GM23338 (cell line): ENCODE data around the gene MYOM1. TPM values are rescaled to one million over a fixed set of nuclear protein-coding genes. Genes with fewer than 3 reads are reported as not detected.
A peak's percentile ranks its signal among the peaks of the same experiment; 100 is the strongest.

Experiments used
- ATAC-seq: fragments of 200-7000 bp; cut with Tn5 transposase; 3 replicates; pipeline ENCODE4 v1.9.1; 2020
- DNase-seq: peaks from one replicate; pipeline ENCODE4 v3.0.0-alpha.2; 2015; ENCODE audit warnings: low spot score
- H2AFZ ChIP-seq: fragments of 200-600 bp; sonication (generic); 2 replicates; pipeline ENCODE4 v1.8.0; 2016; ENCODE audit warnings: antibody characterized with exemption, mild to moderate bottlenecking, moderate library complexity
- H3F3A ChIP-seq: fragments of 200-600 bp; sonication (generic); replicated peaks from 2 replicates; pipeline ENCODE4 v1.8.0; 2017; ENCODE audit warnings: antibody characterized with exemption, mixed run types, low read depth
- H3K27ac ChIP-seq: fragments of 200-600 bp; sonication (generic); 2 replicates; pipeline ENCODE4 v1.6.1; 2016; ENCODE audit warnings: low read depth
- H3K27me3 ChIP-seq: fragments of 200-600 bp; sonication (generic); 2 replicates; pipeline ENCODE4 v1.8.0; 2016; ENCODE audit warnings: mild to moderate bottlenecking, mixed run types, moderate library complexity; ENCODE audit not compliant: insufficient read depth
- H3K36me3 ChIP-seq: fragments of 200-600 bp; sonication (generic); 2 replicates; pipeline ENCODE4 v1.8.0; 2016; ENCODE audit warnings: mild to moderate bottlenecking; ENCODE audit not compliant: insufficient read depth
- H3K4me1 ChIP-seq: fragments of 200-600 bp; sonication (generic); 2 replicates; pipeline ENCODE4 v1.8.0; 2016; ENCODE audit warnings: mild to moderate bottlenecking, moderate library complexity; ENCODE audit not compliant: insufficient read depth
- H3K4me2 ChIP-seq: fragments of 200-600 bp; sonication (generic); 2 replicates; pipeline ENCODE4 v1.7.1; 2017; ENCODE audit warnings: mixed run types
- H3K4me3 ChIP-seq: fragments of 200-600 bp; sonication (generic); 2 replicates; pipeline ENCODE4 v1.6.1; 2016; ENCODE audit warnings: mixed run types
- H3K79me2 ChIP-seq: fragments of 200-600 bp; sonication (generic); replicated peaks from 2 replicates; pipeline ENCODE4 v1.8.0; 2017; ENCODE audit warnings: mild to moderate bottlenecking; ENCODE audit not compliant: insufficient read depth
- H3K9me2 ChIP-seq: fragments of 200-600 bp; sonication (generic); 2 replicates; pipeline ENCODE4 v1.8.0; 2017; ENCODE audit not compliant: insufficient read depth
- H4K20me1 ChIP-seq: fragments of 200-600 bp; sonication (generic); replicated peaks from 2 replicates; pipeline ENCODE4 v1.8.0; 2017; ENCODE audit warnings: mild to moderate bottlenecking; ENCODE audit not compliant: insufficient read depth
- H3K27ac Mint-ChIP-seq: 2 replicates; pipeline ENCODE4 v1.8.0; 2020; ENCODE audit warnings: inconsistent platforms, mild to moderate bottlenecking, moderate library complexity, mixed read lengths
- H3K27me3 Mint-ChIP-seq: 3 replicates; pipeline ENCODE4 v1.8.0; 2022; ENCODE audit warnings: low read depth, mild to moderate bottlenecking, moderate library complexity, mixed read lengths, inconsistent platforms; ENCODE audit not compliant: insufficient read depth, poor library complexity
- H3K36me3 Mint-ChIP-seq: 3 replicates; pipeline ENCODE4 v1.8.0; 2021; ENCODE audit warnings: low read depth, mild to moderate bottlenecking, inconsistent platforms, moderate library complexity, mixed read lengths
- H3K4me1 Mint-ChIP-seq: 3 replicates; pipeline ENCODE4 v1.8.0; 2020; ENCODE audit warnings: mild to moderate bottlenecking, inconsistent platforms, mixed read lengths
- H3K4me3 Mint-ChIP-seq: 3 replicates; pipeline ENCODE4 v1.8.0; 2021; ENCODE audit warnings: moderate library complexity, mild to moderate bottlenecking, inconsistent platforms, mixed read lengths
- H3K9me3 Mint-ChIP-seq: 3 replicates; pipeline ENCODE4 v1.8.0; 2020; ENCODE audit warnings: moderate library complexity, mild to moderate bottlenecking, inconsistent platforms, mixed read lengths
- CREB1 ChIP-seq: fragments of 250-450 bp; sonication (Bioruptor Pico); IDR thresholded peaks from 2 replicates; pipeline ENCODE4 v1.5.0; 2020; ENCODE audit warnings: low read depth, mild to moderate bottlenecking, moderate library complexity
- EZH2 ChIP-seq: fragments of 200-600 bp; sonication (generic); IDR thresholded peaks from one replicate; pipeline ENCODE4 v1.8.0; 2017; ENCODE audit warnings: antibody characterized with exemption, mild to moderate bottlenecking, low read depth; ENCODE audit not compliant: unreplicated experiment
- EZH2phosphoT487 ChIP-seq: fragments of 200-600 bp; sonication (generic); IDR thresholded peaks from one replicate; pipeline ENCODE4 v1.8.1; 2018; ENCODE audit warnings: antibody characterized with exemption; ENCODE audit not compliant: unreplicated experiment
- JUNB ChIP-seq: IDR thresholded peaks from one replicate; pipeline ENCODE4 v1.6.1; 2016; ENCODE audit warnings: antibody characterized with exemption; ENCODE audit not compliant: unreplicated experiment
- NANOG ChIP-seq: IDR thresholded peaks from 2 replicates; pipeline ENCODE4 v1.6.1; 2016; ENCODE audit warnings: antibody characterized with exemption, borderline replicate concordance
- POLR2AphosphoS5 ChIP-seq: IDR thresholded peaks from 2 replicates; pipeline ENCODE4 v1.6.1; 2016; ENCODE audit warnings: antibody characterized with exemption, low read depth
- STAT1 ChIP-seq: IDR thresholded peaks from one replicate; pipeline ENCODE4 v1.6.1; 2016; ENCODE audit warnings: antibody characterized with exemption; ENCODE audit not compliant: unreplicated experiment
- ZNF114 ChIP-seq: fragments of 250-450 bp; sonication (Bioruptor Pico); IDR thresholded peaks from 2 replicates; pipeline ENCODE4 v1.5.0; 2020; ENCODE audit warnings: mild to moderate bottlenecking, moderate library complexity
- ZNF331 ChIP-seq: fragments of 250-450 bp; sonication (Bioruptor Pico); IDR thresholded peaks from 2 replicates; pipeline ENCODE4 v1.5.0; 2020; ENCODE audit warnings: low read depth, mild to moderate bottlenecking, moderate library complexity
- polyA plus RNA-seq: library from polyadenylated mRNA; unstranded; fragments of >200 nt; fragmentation: Nextera tagmentation; extraction: Ambion mirVana; gene quantifications from 2 replicates; pipeline ENCODE4 v1.2.1, GENCODE V29; 2016
- total RNA-seq: library from RNA; depleted of rRNA; stranded (reverse); fragments of >200 nt; shearing (Covaris generic); gene quantifications from 2 replicates; pipeline ENCODE4 v1.2.3, GENCODE V29; 2014
- TF ChIP-seq, protein P1 (sequence below): IDR thresholded peaks from one replicate; pipeline ENCODE4 v1.6.1; 2018; ENCODE audit warnings: antibody characterized with exemption; ENCODE audit not compliant: unreplicated experiment
- TF ChIP-seq, protein P2 (sequence below): IDR thresholded peaks from 2 replicates; pipeline ENCODE4 v1.6.1; 2016; ENCODE audit warnings: antibody characterized with exemption
- TF ChIP-seq, protein P3 (sequence below): fragments of 250-450 bp; sonication (Bioruptor Pico); IDR thresholded peaks from 2 replicates; pipeline ENCODE4 v1.5.0; 2020; ENCODE audit warnings: mild to moderate bottlenecking, moderate library complexity
- TF ChIP-seq, protein P4 (sequence below), 2 experiments: fragments of 200-600 bp in 1 of 2; sonication (generic) in 1 of 2; conservative IDR thresholded peaks; 2 replicates each; pipeline versions ENCODE4 v1.5.1 to v1.6.1; 2016 to 2017; ENCODE audit warnings: antibody characterized with exemption in 2 of 2, low read depth in 2 of 2, mild to moderate bottlenecking in 2 of 2, moderate library complexity in 1 of 2

The MYOM1 gene
- total and polyA plus RNA-seq, 2 experiments from 2014 or later: 0.27 to 0.38 TPM

DNA sequence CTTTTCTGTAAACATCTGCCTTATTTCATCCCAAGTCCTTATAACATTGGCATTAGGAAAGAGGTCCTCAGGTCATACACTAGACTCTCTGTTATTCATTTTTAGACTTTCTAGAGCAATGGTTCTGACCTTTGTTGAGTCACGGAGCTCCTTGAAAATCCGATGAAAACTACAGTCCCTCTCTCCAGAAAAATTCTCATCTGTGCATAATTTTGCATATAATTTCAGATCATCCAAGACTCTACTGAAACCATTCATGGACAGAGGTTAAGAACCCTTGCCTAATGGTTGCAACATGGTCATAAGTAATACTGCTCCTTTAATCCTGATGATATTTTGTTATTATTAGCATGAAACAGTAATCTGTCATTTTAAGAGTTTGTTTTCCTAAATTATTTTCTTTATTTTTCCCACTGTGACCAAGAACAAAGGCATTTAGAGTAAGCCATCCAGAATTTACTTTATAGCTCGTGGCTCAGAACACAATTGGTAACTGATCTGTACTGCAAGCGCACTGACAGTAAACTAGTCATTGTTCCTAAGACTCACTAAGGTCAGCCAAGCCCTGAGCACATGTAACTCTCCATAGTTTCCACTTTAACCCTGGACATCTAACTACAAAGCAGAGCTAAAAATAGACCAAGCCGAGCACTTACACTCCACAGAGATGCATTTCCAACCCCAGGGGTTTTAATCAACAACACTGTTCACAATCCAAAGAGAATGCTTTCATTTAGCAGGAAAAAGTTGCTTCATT is 8.4 kb downstream of the MYOM1 start:
- Mint-ChIP-seq H3K9me3 (no peaks in the 10 kb centered on the region), H3K4me1 (peaks cover 9% of the 10 kb centered on the region), H3K4me3 (no peak overlapping the region), H3K36me3 (no peaks in the 10 kb centered on the region), H3K27me3 (no peaks in the 10 kb centered on the region), H3K27ac (peak overlapping the region; percentile 63; the same call in 1 of the 2 replicates)
- Histone ChIP-seq H3K36me3 (no peaks in the 10 kb centered on the region), H3K4me2 (no peak overlapping the region), H3K4me1 (no peaks in the 10 kb centered on the region; the same call in 1 of the 2 replicates), H3K27ac (no peak overlapping the region), H3K9me2 (no peaks in the 10 kb centered on the region), H3K79me2 (no peaks in the 10 kb centered on the region), H2AFZ (no peak overlapping the region), H3F3A (no peaks in the 10 kb centered on the region), H3K4me3 (no peak overlapping the region), H3K27me3 (no peaks in the 10 kb centered on the region), H4K20me1 (no peaks in the 10 kb centered on the region)
- DNase-seq (no peak), ATAC-seq (no peak)
- TF ChIP-seq STAT1: no peak
- TF ChIP-seq EZH2: no peak
- TF ChIP-seq JUNB: no peak
- TF ChIP-seq, protein P1, sequence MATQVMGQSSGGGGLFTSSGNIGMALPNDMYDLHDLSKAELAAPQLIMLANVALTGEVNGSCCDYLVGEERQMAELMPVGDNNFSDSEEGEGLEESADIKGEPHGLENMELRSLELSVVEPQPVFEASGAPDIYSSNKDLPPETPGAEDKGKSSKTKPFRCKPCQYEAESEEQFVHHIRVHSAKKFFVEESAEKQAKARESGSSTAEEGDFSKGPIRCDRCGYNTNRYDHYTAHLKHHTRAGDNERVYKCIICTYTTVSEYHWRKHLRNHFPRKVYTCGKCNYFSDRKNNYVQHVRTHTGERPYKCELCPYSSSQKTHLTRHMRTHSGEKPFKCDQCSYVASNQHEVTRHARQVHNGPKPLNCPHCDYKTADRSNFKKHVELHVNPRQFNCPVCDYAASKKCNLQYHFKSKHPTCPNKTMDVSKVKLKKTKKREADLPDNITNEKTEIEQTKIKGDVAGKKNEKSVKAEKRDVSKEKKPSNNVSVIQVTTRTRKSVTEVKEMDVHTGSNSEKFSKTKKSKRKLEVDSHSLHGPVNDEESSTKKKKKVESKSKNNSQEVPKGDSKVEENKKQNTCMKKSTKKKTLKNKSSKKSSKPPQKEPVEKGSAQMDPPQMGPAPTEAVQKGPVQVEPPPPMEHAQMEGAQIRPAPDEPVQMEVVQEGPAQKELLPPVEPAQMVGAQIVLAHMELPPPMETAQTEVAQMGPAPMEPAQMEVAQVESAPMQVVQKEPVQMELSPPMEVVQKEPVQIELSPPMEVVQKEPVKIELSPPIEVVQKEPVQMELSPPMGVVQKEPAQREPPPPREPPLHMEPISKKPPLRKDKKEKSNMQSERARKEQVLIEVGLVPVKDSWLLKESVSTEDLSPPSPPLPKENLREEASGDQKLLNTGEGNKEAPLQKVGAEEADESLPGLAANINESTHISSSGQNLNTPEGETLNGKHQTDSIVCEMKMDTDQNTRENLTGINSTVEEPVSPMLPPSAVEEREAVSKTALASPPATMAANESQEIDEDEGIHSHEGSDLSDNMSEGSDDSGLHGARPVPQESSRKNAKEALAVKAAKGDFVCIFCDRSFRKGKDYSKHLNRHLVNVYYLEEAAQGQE: no peak
- no peak for TF ChIP-seq POLR2AphosphoS5
- no peak for TF ChIP-seq ZNF331 (CRISPR knock-in tag)
- no peak for TF ChIP-seq EZH2phosphoT487
- TF ChIP-seq, protein P2, sequence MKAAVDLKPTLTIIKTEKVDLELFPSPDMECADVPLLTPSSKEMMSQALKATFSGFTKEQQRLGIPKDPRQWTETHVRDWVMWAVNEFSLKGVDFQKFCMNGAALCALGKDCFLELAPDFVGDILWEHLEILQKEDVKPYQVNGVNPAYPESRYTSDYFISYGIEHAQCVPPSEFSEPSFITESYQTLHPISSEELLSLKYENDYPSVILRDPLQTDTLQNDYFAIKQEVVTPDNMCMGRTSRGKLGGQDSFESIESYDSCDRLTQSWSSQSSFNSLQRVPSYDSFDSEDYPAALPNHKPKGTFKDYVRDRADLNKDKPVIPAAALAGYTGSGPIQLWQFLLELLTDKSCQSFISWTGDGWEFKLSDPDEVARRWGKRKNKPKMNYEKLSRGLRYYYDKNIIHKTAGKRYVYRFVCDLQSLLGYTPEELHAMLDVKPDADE: no peak
- TF ChIP-seq NANOG: no peak
- TF ChIP-seq CREB1 (CRISPR knock-in tag): no peak
- TF ChIP-seq, protein P3, sequence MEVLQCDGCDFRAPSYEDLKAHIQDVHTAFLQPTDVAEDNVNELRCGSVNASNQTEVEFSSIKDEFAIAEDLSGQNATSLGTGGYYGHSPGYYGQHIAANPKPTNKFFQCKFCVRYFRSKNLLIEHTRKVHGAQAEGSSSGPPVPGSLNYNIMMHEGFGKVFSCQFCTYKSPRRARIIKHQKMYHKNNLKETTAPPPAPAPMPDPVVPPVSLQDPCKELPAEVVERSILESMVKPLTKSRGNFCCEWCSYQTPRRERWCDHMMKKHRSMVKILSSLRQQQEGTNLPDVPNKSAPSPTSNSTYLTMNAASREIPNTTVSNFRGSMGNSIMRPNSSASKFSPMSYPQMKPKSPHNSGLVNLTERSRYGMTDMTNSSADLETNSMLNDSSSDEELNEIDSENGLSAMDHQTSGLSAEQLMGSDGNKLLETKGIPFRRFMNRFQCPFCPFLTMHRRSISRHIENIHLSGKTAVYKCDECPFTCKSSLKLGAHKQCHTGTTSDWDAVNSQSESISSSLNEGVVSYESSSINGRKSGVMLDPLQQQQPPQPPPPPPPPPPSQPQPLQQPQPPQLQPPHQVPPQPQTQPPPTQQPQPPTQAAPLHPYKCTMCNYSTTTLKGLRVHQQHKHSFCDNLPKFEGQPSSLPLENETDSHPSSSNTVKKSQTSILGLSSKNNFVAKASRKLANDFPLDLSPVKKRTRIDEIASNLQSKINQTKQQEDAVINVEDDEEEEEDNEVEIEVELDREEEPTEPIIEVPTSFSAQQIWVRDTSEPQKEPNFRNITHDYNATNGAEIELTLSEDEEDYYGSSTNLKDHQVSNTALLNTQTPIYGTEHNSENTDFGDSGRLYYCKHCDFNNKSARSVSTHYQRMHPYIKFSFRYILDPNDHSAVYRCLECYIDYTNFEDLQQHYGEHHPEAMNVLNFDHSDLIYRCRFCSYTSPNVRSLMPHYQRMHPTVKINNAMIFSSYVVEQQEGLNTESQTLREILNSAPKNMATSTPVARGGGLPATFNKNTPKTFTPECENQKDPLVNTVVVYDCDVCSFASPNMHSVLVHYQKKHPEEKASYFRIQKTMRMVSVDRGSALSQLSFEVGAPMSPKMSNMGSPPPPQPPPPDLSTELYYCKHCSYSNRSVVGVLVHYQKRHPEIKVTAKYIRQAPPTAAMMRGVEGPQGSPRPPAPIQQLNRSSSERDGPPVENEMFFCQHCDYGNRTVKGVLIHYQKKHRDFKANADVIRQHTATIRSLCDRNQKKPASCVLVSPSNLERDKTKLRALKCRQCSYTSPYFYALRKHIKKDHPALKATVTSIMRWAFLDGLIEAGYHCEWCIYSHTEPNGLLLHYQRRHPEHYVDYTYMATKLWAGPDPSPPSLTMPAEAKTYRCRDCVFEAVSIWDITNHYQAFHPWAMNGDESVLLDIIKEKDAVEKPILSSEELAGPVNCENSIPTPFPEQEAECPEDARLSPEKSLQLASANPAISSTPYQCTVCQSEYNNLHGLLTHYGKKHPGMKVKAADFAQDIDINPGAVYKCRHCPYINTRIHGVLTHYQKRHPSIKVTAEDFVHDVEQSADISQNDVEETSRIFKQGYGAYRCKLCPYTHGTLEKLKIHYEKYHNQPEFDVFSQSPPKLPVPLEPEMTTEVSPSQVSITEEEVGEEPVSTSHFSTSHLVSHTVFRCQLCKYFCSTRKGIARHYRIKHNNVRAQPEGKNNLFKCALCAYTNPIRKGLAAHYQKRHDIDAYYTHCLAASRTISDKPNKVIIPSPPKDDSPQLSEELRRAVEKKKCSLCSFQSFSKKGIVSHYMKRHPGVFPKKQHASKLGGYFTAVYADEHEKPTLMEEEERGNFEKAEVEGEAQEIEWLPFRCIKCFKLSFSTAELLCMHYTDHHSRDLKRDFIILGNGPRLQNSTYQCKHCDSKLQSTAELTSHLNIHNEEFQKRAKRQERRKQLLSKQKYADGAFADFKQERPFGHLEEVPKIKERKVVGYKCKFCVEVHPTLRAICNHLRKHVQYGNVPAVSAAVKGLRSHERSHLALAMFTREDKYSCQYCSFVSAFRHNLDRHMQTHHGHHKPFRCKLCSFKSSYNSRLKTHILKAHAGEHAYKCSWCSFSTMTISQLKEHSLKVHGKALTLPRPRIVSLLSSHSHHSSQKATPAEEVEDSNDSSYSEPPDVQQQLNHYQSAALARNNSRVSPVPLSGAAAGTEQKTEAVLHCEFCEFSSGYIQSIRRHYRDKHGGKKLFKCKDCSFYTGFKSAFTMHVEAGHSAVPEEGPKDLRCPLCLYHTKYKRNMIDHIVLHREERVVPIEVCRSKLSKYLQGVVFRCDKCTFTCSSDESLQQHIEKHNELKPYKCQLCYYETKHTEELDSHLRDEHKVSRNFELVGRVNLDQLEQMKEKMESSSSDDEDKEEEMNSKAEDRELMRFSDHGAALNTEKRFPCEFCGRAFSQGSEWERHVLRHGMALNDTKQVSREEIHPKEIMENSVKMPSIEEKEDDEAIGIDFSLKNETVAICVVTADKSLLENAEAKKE (CRISPR knock-in tag): no peak
- no peak for TF ChIP-seq ZNF114 (CRISPR knock-in tag)
- TF ChIP-seq, protein P4, sequence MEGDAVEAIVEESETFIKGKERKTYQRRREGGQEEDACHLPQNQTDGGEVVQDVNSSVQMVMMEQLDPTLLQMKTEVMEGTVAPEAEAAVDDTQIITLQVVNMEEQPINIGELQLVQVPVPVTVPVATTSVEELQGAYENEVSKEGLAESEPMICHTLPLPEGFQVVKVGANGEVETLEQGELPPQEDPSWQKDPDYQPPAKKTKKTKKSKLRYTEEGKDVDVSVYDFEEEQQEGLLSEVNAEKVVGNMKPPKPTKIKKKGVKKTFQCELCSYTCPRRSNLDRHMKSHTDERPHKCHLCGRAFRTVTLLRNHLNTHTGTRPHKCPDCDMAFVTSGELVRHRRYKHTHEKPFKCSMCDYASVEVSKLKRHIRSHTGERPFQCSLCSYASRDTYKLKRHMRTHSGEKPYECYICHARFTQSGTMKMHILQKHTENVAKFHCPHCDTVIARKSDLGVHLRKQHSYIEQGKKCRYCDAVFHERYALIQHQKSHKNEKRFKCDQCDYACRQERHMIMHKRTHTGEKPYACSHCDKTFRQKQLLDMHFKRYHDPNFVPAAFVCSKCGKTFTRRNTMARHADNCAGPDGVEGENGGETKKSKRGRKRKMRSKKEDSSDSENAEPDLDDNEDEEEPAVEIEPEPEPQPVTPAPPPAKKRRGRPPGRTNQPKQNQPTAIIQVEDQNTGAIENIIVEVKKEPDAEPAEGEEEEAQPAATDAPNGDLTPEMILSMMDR (conservative IDR thresholded peaks at IDR 0.05; ENCODE audit: low read depth in 2 of 2): no peak
